Neural progenitor cell (in vitro differentiated cells): Measurements from ENCODE around the gene ZSCAN2. TPM values are rescaled to one million over a fixed set of nuclear protein-coding genes. Genes with fewer than 3 reads are reported as not detected.
"Not testable (repeated sequence)": the region's sequence is repeated elsewhere in the genome, so short reads cannot be mapped to it uniquely, and the experiment has no call there.

Experiments used
- DNase-seq: peaks from one replicate; pipeline ENCODE4 v3.0.0-alpha.2; 2016; ENCODE audit warnings: low spot score
- H2AFZ ChIP-seq: fragments of 200-600 bp; sonication (generic); replicated peaks from 2 replicates; pipeline ENCODE4 v1.6.1; 2016; ENCODE audit warnings: antibody characterized with exemption
- H3F3A ChIP-seq: fragments of 200-600 bp; sonication (generic); 2 replicates; pipeline ENCODE4 v1.6.1; 2016; ENCODE audit warnings: antibody characterized with exemption, low read depth
- H3K27ac ChIP-seq: fragments of 200-600 bp; sonication (generic); 2 replicates; pipeline ENCODE4 v1.5.1; 2016; ENCODE audit warnings: mild to moderate bottlenecking
- H3K27me3 ChIP-seq: fragments of 200-600 bp; sonication (generic); 2 replicates; pipeline ENCODE4 v1.6.1; 2016; ENCODE audit warnings: mild to moderate bottlenecking, moderate library complexity
- H3K36me3 ChIP-seq: fragments of 200-600 bp; sonication (generic); 2 replicates; pipeline ENCODE4 v1.5.1; 2016
- H3K4me1 ChIP-seq: fragments of 200-600 bp; sonication (generic); 2 replicates; pipeline ENCODE4 v1.6.1; 2016; ENCODE audit warnings: mixed run types
- H3K4me2 ChIP-seq: fragments of 200-600 bp; sonication (generic); 2 replicates; pipeline ENCODE4 v1.6.1; 2016
- H3K4me3 ChIP-seq: fragments of 200-600 bp; sonication (generic); 2 replicates; pipeline ENCODE4 v1.5.1; 2016
- H3K79me2 ChIP-seq: fragments of 200-600 bp; sonication (generic); 2 replicates; pipeline ENCODE4 v1.6.1; 2016; ENCODE audit warnings: low read depth
- H3K9ac ChIP-seq: fragments of 200-600 bp; sonication (generic); 2 replicates; pipeline ENCODE4 v1.6.1; 2016
- H3K9me3 ChIP-seq: fragments of 200-600 bp; sonication (generic); 2 replicates; pipeline ENCODE4 v1.5.1; 2016; ENCODE audit warnings: low read depth
- H4K20me1 ChIP-seq: fragments of 200-600 bp; sonication (generic); 2 replicates; pipeline ENCODE4 v1.6.1; 2016; ENCODE audit warnings: low read depth
- H3K27ac Mint-ChIP-seq: 3 replicates; pipeline ENCODE4 v1.8.0; 2021; ENCODE audit warnings: mixed read lengths
- H3K27me3 Mint-ChIP-seq: 2 replicates; pipeline ENCODE4 v1.8.0; 2022; ENCODE audit warnings: low read depth, mild to moderate bottlenecking, inconsistent platforms, moderate library complexity, mixed read lengths; ENCODE audit not compliant: insufficient read depth
- H3K36me3 Mint-ChIP-seq: 3 replicates; pipeline ENCODE4 v1.8.0; 2021; ENCODE audit warnings: mixed read lengths
- H3K4me1 Mint-ChIP-seq: 3 replicates; pipeline ENCODE4 v1.8.0; 2021; ENCODE audit warnings: mixed read lengths
- H3K4me3 Mint-ChIP-seq: 3 replicates; pipeline ENCODE4 v1.8.0; 2021; ENCODE audit warnings: mild to moderate bottlenecking, moderate library complexity, mixed read lengths
- H3K9me3 Mint-ChIP-seq: 3 replicates; pipeline ENCODE4 v1.8.0; 2020; ENCODE audit warnings: mixed read lengths
- CTCF ChIP-seq: fragments of 200-600 bp; sonication (generic); IDR thresholded peaks from 2 replicates; pipeline ENCODE4 v1.5.1; 2017; ENCODE audit warnings: antibody characterized with exemption, mild to moderate bottlenecking
- EZH2 ChIP-seq: fragments of 200-600 bp; sonication (generic); IDR thresholded peaks from 2 replicates; pipeline ENCODE4 v1.6.1; 2017; ENCODE audit warnings: antibody characterized with exemption, mild to moderate bottlenecking, moderate library complexity
- EZH2phosphoT487 ChIP-seq: fragments of 200-600 bp; sonication (generic); IDR thresholded peaks from 2 replicates; pipeline ENCODE4 v1.6.1; 2017; ENCODE audit warnings: antibody characterized with exemption
- total RNA-seq: library from RNA; depleted of rRNA; stranded (reverse); fragments of >200 nt; gene quantifications from 2 replicates; pipeline ENCODE4 v1.2.3, GENCODE V29; 2015; ENCODE audit warnings: low replicate concordance

Gene ZSCAN2
- total RNA-seq = 6.7 and 14.2 TPM in 2 replicates

- H3K9ac ChIP-seq = peak within 1 kb of the TSS; percentile 28
- no peak within 1 kb of the TSS for H3K27ac ChIP-seq
- H3K36me3 ChIP-seq = no peaks in the 10 kb centered on the region
- peaks cover 3% of the 10 kb centered on the region for H3F3A ChIP-seq
- Mint-ChIP-seq H3K36me3 (peaks cover 16% of the 10 kb centered on the region), H3K27me3 (peaks cover 3% of the 10 kb centered on the region), H3K9me3 (no peaks in the 10 kb centered on the region), H3K4me3 (peak within 1 kb of the TSS; percentile 95), H3K4me1 (peaks cover 14% of the 10 kb centered on the region), H3K27ac (no peak within 1 kb of the TSS)
- H3K79me2 ChIP-seq = peaks cover 5% of the 10 kb centered on the region
- H4K20me1 ChIP-seq = peaks cover 33% of the 10 kb centered on the region
- peak within 1 kb of the TSS; percentile 84 for H3K4me2 ChIP-seq
- H2AFZ ChIP-seq = peak within 1 kb of the TSS; percentile 86
- H3K9me3 ChIP-seq = no peaks in the 10 kb centered on the region
- TF ChIP-seq CTCF = peak; percentile 15
- no peak for TF ChIP-seq EZH2phosphoT487
- TF ChIP-seq EZH2 = peak; percentile 56
- DNase-seq = peak; percentile 98
- H3K4me3 ChIP-seq = peak within 1 kb of the TSS; percentile 73
- peaks cover 52% of the 10 kb centered on the region for H3K27me3 ChIP-seq
- H3K4me1 ChIP-seq = peaks cover 5% of the 10 kb centered on the region
These were observed at the start of gene ZSCAN2 for GRCh38 chr15:84600687-84601554. ZSCAN2 (plus strand) TSS chr15:84601009; CDS start chr15:84603928, 2,919 bp downstream.

GRCh38 chr15:84551624-84552023 is 49.2 kb upstream of the ZSCAN2 start:
- not testable (repeated sequence) for H3K27me3 Mint-ChIP-seq, H3K9ac ChIP-seq

DNA sequence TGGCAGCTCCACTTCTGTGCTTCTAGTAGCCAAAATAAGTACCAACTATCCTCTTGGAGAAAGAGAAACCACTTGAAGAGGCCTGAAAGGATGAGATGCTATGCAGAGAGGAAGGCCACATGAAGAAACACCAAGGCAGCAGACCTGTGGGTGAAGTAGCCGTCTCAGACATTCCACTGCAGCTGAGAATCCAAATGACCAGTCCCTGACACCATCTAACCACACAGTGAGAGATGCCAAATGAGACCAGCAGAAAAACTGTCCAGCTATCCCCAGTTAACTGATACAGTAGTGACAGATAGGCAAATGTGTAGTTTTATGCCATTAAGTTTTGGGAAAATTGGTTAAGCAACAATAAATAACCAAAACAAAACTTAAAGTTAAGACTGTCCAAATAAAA is 47.9 kb upstream of the ZSCAN2 start:
- no peak for DNase-seq
- Histone ChIP-seq H3K9me3 (no peaks in the 10 kb centered on the region), H3F3A (no peaks in the 10 kb centered on the region), H3K27ac (no peak overlapping the region), H3K4me3 (no peak overlapping the region), H3K36me3 (no peaks in the 10 kb centered on the region), H4K20me1 (no peaks in the 10 kb centered on the region), H3K4me2 (no peak overlapping the region), H2AFZ (no peak overlapping the region), H3K9ac (no peak overlapping the region), H3K27me3 (no peaks in the 10 kb centered on the region), H3K4me1 (peaks cover 8% of the 10 kb centered on the region), H3K79me2 (no peaks in the 10 kb centered on the region)
- Mint-ChIP-seq H3K27ac (no peak overlapping the region), H3K36me3 (peaks cover 2% of the 10 kb centered on the region), H3K9me3 (peaks cover 4% of the 10 kb centered on the region), H3K4me3 (no peak overlapping the region), H3K27me3 (peaks cover 2% of the 10 kb centered on the region), H3K4me1 (peaks cover 3% of the 10 kb centered on the region)
- TF ChIP-seq EZH2 (no peak), CTCF (no peak), EZH2phosphoT487 (no peak)

More at GRCh38 chr15:84551624-84552023, 49.2 kb upstream of the ZSCAN2 start:
- not testable (repeated sequence) for H3K4me1 Mint-ChIP-seq, H3K27ac ChIP-seq, H3K36me3 Mint-ChIP-seq, H2AFZ ChIP-seq, H3K27ac Mint-ChIP-seq, H3F3A ChIP-seq, H3K79me2 ChIP-seq, DNase-seq, H3K4me3 ChIP-seq, H4K20me1 ChIP-seq, H3K9me3 ChIP-seq, H3K4me1 ChIP-seq, H3K4me2 ChIP-seq, H3K36me3 ChIP-seq, H3K9me3 Mint-ChIP-seq, H3K27me3 ChIP-seq, H3K4me3 Mint-ChIP-seq

- not testable (repeated sequence) for H3K27ac ChIP-seq, H3K4me3 Mint-ChIP-seq, H3K27me3 Mint-ChIP-seq, H3K4me2 ChIP-seq, H3K9ac ChIP-seq, H2AFZ ChIP-seq, H3K4me3 ChIP-seq, H3K4me1 Mint-ChIP-seq, H3K36me3 Mint-ChIP-seq, H3K9me3 Mint-ChIP-seq, H3F3A ChIP-seq, H3K36me3 ChIP-seq, H3K27me3 ChIP-seq, H3K79me2 ChIP-seq, DNase-seq, H4K20me1 ChIP-seq, H3K4me1 ChIP-seq, H3K27ac Mint-ChIP-seq, H3K9me3 ChIP-seq
These were observed 44.1 kb upstream of the ZSCAN2 start for GRCh38 chr15:84556690-84557089.

DNA sequence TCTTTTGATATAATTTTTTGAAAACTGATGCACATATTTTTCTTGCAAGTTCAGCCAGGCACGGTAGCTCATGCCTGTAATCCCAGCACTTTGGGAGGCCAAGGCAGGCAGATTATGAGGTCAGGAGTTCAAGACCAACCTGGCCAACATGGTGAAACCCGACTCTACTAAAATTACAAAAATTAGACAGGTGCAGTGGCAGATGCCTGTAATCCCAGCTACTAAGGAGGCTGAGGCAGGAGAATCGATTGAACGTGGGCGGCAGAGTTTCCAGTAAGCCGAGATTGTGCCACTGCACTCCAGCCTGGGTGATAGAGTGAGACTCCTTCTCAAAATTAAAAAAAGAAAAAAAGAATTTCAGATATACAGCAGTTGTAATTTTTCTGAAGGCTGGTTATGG is 32.8 kb upstream of the ZSCAN2 start:
- not testable (repeated sequence) for DNase-seq, H3K36me3 ChIP-seq, H3K4me3 Mint-ChIP-seq, H3K27me3 Mint-ChIP-seq, H3K9me3 Mint-ChIP-seq, H3K36me3 Mint-ChIP-seq, H3K9me3 ChIP-seq, H4K20me1 ChIP-seq, H3K4me1 ChIP-seq, H2AFZ ChIP-seq, H3K9ac ChIP-seq, H3K4me3 ChIP-seq, H3K27ac ChIP-seq, H3K27ac Mint-ChIP-seq, H3K79me2 ChIP-seq, H3K4me2 ChIP-seq
- Histone ChIP-seq H3F3A (peaks cover 16% of the 10 kb centered on the region), H3K27me3 (peaks cover 34% of the 10 kb centered on the region)
- H3K4me1 Mint-ChIP-seq = peaks cover 12% of the 10 kb centered on the region
